Fibroblast of pulmonary artery (primary cell): ENCODE results near the gene PDE4D.
A peak's percentile ranks its signal among the peaks of the same experiment; 100 is the strongest.

Experiments used
- DNase-seq: peaks from one replicate; pipeline ENCODE4 v3.0.0-alpha.2; 2010; ENCODE audit warnings: low read depth
- H3K4me3 ChIP-seq: replicated peaks from 2 replicates; pipeline ENCODE4 v1.5.1; 2011; ENCODE audit warnings: low read depth, mild to moderate bottlenecking, control low read depth, low read length, moderate library complexity
- TF ChIP-seq, protein P1 (sequence below): IDR thresholded peaks from 2 replicates; pipeline ENCODE4 v1.5.1; 2011; ENCODE audit warnings: mild to moderate bottlenecking, control low read depth, low read length, inconsistent platforms; ENCODE audit errors: missing control alignments

Gene PDE4D

GRCh38 chr5:59275510-59276324 lies 617.8 kb downstream of the PDE4D start:
- TF ChIP-seq, protein P1, sequence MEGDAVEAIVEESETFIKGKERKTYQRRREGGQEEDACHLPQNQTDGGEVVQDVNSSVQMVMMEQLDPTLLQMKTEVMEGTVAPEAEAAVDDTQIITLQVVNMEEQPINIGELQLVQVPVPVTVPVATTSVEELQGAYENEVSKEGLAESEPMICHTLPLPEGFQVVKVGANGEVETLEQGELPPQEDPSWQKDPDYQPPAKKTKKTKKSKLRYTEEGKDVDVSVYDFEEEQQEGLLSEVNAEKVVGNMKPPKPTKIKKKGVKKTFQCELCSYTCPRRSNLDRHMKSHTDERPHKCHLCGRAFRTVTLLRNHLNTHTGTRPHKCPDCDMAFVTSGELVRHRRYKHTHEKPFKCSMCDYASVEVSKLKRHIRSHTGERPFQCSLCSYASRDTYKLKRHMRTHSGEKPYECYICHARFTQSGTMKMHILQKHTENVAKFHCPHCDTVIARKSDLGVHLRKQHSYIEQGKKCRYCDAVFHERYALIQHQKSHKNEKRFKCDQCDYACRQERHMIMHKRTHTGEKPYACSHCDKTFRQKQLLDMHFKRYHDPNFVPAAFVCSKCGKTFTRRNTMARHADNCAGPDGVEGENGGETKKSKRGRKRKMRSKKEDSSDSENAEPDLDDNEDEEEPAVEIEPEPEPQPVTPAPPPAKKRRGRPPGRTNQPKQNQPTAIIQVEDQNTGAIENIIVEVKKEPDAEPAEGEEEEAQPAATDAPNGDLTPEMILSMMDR = no peak
- peak; percentile 66 for DNase-seq
- H3K4me3 ChIP-seq = peak overlapping the region; percentile 59

DNA sequence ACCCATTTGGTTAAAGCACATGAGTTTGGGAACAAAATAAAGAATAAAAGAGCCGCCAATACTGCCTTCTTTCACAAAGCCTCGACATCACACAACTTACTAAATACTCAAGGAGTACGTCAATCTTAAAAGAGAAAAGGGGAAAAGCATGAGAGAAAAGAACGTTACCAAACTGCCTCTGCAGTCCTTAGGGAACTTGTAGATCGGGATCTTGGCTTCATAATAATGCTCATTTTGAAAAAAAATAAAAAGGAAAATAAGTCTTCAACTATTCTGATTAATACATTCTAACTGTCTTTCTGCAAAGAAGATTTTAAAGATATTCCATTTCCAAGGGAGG lies 618.4 kb downstream of the PDE4D start:
- peak overlapping the region; percentile 59 for H3K4me3 ChIP-seq
- TF ChIP-seq, protein P1 = no peak
- DNase-seq = no peak

GRCh38 chr5:59274106-59274636 lies 619.4 kb downstream of the PDE4D start:
- no peak for DNase-seq
- no peak overlapping the region for H3K4me3 ChIP-seq
- TF ChIP-seq, protein P1 = no peak

DNA sequence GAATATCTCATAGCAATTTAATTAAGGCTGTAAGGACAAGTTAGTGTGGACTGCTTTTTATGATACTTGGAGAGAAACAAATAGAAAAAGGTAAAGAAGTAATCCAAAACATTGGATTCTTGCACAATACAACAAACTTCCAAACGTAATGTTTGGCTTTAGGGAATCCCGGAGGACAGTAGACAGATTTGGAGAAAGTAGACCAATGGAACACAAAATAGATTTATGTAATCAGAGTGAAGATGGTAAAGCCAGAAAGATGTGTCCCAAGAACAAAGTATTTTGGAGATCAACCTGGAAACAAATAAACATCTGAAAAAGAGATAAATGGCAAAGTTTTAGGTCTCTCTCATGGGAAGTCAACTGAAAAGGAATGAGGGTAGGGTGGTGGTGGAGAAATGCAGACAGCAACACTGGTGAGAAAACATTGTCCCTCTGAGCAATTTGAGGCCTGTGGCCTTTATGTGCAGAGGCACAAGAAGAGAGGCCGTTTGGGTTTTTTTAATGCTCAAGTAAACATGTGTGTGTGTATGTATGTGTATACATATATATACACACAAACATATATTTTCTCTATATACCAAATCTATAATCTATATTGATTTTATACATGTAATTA lies 620.6 kb downstream of the PDE4D start:
- TF ChIP-seq, protein P1 = no peak
- no peak for DNase-seq
- H3K4me3 ChIP-seq = no peak overlapping the region

DNA sequence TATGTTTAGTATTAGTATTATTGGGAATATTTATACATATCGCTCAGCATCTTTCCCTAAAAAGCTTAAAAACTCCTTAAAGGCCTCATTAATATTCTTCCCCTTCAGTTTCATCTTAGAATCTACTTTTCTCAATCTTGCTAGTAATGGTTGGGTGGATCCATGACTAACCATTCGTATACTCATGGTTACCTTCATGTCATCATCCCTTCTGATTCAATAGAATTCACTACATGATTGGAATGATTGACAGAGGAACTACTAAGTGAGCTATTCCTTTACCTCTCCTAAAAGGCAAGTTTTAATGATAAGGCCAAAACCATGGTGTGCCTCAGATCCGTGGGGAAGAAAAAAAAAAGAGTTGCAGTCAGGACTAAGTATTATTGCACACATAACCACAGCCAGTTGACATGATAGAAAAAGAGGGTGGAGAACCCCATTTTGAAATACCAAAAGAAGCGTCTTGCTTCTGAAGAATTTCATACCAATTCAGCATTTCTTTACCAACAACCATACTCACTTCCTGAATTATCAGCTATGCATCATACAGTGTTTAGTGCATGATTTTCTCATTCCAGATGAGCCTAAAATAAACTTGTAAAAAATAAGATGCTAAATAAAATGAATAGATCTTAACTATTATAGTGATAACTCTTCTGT lies 624.6 kb downstream of the PDE4D start:
- TF ChIP-seq, protein P1 = no peak
- DNase-seq = no peak
- H3K4me3 ChIP-seq = no peak overlapping the region

- H3K4me3 ChIP-seq = no peak overlapping the region
- DNase-seq = no peak
- TF ChIP-seq, protein P1 = no peak
Measured at GRCh38 chr5:59267033-59267432, 626.5 kb downstream of the PDE4D start.
